DMS79 treated with DMSO at 0.1 percent for 48 hours (cell line): ENCODE measurements around the gene OR5P2.
"Not testable (repeated sequence)": the region's sequence is repeated elsewhere in the genome, so short reads cannot be mapped to it uniquely, and the experiment has no call there.

Experiments used
- DNase-seq: peaks from one replicate; lab custom pipeline; 2025; lab: John Stamatoyannopoulos, UW

Gene OR5P2, protein sequence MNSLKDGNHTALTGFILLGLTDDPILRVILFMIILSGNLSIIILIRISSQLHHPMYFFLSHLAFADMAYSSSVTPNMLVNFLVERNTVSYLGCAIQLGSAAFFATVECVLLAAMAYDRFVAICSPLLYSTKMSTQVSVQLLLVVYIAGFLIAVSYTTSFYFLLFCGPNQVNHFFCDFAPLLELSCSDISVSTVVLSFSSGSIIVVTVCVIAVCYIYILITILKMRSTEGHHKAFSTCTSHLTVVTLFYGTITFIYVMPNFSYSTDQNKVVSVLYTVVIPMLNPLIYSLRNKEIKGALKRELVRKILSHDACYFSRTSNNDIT

DNA sequence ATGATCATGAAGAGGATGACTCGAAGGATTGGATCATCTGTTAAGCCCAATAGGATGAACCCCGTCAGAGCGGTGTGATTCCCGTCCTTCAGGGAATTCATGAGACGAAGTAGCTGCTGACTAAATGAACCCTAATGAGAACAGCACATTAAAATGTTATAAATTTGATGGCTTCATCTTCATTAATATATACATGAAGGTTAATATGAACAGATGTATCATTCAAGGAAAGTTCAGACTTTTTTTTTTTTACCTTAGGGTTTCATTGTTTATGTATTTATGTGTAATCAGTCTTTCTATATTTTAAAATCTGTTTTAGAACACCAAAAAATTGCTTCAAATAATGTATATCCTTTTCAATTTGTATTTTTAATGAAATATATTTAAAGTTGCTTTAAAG, at the start of gene OR5P2:
Gene OR5P2, minus strand, starts transcription at position 101 of the 400 bp plus-strand sequence. Its CDS starts 0 bp downstream, at position 101.
- no peak for DNase-seq

DNA sequence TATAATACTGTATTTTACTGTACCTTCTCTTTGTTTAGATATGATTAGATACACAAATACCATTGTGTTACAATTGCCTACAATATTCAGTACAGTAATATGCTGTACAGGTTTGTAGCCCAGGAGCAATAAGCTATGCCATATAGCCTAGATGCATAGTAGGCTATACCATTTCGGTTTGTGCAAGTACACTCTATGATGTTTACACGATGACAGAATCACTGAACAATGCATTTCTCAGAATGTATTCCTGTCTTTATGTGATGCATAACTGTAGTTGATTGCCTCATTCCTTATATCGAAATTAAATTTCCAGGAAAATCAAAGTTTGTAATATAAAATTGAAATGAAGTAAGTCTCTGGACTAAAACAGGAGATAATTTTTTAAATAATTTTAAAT, 49.3 kb upstream of the OR5P2 start:
- no peak for DNase-seq

DNA sequence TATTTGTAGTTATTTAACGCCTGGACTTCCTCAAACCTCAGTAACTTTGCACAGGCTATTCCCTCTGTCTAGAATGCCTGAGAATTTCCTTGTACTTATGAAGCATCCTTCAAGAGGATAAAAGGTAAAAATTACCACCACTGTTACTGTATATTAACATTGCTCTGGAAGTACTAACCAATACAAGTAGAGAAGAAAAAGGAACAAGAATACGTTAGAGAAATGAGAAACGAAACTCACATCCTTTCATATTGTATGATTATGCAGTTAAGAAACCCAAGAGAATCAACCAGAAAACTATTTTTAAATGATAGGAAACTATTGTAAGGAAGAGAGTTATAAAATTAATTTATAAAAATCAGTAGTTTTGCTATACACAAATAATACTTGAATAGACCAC, 48.2 kb upstream of the OR5P2 start:
- DNase-seq = no peak

DNA sequence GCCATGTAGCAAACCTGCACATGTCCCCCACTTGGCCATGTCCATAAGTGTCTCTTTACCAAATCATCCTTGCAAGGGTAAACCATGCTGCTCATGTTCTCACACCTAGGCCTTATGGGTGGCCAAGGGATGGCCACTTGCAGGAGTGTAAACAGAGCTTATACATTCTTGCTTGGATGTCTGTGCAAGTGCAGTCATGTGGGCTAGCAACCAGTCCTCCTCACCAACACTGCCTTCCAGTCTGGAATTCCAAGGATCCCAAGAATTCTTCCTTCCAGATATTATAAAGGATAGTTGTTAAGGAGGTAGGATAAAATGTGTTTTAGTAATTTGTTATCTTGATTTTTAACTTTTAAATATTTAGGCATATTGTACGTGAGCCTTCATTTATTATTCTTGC, 47.8 kb upstream of the OR5P2 start:
- no peak for DNase-seq

DNA sequence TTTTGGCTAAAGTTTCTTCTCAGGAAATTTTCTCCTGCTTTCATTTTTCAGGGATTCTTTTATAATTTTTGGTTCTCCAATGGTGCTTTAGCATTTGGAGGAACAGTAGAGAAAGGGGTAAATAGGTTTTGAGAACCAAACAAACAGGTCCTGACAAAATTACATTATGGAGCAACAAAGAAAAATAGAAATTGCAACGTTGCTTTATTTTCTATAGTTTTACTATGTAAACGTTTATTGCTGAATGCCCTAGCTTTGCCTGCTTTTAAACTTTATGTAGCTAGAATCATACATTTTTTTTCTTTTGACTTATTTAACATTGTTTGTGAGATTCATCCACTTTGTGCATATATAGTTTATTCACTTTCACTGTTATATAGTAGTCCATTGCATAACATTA, 43.8 kb upstream of the OR5P2 start:
- no peak for DNase-seq

DNA sequence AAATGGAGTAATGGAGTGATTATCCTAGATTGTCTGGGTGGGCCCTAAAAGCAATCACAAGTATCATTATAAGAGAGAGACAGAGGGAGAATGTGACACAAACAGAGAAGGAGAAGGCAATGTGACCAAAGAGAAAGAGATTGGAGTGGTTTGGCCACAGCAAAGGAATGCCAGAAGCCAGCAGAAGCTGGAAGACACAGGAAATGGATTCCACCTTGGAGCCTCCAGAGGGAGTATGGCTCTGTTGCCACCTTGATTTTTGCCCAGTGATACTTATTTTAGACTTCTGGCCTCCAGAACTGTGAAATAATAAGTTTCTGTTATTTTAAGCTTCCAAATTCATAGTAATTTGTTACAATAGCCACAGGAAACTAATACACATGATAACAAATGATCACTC, 36.8 kb upstream of the OR5P2 start:
- no peak for DNase-seq

DNA sequence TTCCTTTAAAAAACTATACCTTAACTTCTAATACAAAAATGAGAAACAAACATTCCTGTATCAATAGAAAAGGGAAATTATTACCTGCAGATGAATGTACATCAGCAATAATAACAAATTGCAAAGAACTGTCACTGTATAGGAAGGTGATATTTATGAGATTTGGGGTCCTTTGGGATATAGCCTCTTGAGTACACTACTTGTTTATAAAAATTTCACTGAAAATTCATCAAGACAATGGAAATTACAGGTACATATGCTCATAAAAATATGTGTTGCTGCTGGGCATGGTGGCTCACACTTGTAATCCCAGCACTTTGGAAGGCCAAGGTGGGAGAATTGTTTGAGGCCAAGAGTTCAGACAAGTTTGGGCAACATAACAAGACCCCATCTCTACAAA, 34.0 kb upstream of the OR5P2 start, which contains the start of gene OR5P3:
Gene OR5P3, minus strand, starts transcription at position 101 of the 400 bp plus-strand sequence.
- no peak for DNase-seq

DNA sequence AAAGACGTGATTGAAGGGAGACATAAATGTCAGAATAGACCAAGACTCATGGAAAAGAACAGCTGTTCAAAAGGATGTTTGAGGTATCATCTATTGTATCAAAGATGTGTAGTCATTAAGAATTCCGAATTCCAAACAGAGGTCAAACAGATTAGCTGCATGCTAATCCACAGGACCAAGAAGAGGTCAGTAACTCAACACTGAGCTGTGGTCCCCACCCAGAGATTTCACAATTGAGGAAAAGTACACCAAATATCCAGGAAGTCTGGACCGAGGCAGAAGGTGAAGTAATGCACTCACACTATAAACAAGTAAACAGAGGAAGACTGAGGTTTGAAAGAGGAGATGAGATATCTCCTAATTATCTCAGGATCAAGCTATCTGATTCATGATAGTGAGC, 29.6 kb upstream of the OR5P2 start:
- no peak for DNase-seq

DNA sequence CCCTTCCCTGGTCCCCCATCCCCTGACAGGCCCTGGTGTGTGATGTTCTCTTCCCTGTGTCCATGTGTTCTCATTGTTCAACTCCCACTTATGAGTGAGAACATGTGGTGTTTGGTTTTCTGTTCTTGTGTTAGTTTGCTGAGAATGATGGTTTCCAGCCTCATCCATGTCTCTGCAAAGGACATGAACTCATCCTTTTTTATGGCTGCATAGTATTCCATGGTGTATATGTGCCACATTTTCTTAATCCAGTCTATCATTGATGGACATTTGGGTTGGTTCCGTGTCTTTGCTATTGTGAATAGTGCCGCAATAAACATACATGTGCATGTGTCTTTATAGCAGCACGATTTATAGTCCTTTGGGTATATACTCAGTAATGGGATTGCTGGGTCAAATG, 23.7 kb upstream of the OR5P2 start:
- not testable (repeated sequence) for DNase-seq

DNA sequence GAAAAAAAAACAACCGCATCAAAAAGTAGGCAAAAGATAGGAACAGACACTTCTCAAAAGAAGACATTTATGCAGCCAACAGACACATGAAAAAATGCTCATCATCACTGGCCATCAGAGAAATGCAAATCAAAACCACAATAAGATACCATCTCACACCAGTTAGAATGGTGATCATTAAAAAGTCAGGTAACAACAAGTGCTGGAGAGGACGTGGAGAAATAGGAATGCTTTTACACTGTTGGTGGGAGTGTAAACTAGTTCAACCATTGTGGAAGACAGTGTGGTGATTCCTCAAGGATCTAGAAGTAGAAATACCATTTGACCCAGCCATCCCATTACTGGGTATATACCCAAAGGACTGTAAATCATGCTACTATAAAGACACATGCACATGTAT, 18.2 kb upstream of the OR5P2 start:
- DNase-seq = not testable (repeated sequence)

DNA sequence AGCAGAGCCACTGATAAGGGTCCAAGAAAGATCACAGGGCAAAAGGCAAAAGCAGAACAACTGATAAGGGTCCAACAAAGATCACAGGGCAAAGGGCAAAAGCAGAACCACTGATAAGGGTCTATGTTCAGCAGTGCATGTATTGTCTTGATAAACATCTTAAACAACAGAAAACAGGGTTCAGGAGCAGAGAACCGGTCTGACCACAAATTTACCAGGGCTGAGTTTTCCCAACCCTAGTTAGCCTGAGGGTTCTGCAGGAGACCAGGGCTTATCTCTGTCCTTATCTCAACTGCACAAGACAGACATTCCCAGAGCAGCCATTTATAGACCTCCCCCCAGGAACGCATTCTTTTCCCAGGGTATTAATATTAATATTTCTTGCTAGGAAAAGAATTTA, 13.6 kb upstream of the OR5P2 start:
- not testable (repeated sequence) for DNase-seq

DNA sequence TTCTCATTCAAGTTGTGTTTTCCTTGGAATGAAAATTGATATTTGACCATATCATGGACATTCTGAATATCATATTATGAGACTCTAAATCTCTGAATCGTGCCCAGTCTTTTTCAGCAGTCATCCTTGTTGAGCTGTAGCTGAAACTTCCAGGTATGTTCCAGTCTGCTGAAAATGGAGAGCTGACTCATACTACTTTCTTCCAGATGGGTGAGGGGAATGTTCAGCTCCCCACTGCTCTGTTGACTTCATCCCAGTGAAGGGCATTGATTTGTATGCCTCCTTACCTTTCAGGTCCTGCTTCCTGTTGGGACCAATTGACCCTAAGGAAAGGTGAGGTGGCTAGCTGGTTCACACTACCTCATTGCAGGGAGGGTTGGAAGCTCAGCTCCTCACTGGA, 3.5 kb downstream of the OR5P2 start:
- DNase-seq = no peak

DNA sequence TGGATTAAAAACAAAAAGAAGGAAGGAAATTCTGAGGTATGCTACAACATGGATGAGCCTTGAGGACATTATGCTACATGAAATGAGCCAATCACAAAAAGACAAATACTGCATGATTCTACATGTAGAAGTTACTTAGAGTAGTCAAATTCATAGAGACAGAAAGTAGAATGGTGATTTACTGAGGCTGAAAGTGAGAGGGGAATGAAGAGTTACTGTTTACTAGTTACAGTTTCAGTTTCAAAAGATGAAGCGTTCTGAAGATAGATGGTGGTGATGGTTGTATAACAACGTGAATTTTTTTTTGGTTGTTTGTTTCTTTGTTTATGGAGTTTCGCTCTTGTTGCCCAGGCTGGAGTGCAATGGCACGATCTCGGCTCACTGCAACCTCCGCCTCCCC, 9.5 kb downstream of the OR5P2 start:
- no peak for DNase-seq

DNA sequence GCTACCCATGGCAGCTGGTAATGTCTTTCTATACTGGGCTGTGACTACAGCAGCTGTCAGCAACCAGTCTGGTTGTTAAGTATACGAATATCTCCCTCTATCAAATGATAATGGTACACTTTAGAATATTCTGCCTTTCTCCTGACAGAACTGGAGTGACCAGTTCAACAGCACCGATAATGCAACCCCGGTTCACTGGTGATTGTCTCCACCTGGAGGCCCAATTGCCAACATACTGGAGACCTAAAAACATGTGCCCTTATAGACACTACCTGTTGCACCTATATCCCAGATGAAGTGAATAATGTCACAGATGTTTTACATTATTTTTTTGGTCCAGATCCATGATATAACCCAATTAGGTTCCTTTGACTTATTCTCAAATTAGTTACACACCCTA, 21.1 kb downstream of the OR5P2 start:
- no peak for DNase-seq

DNA sequence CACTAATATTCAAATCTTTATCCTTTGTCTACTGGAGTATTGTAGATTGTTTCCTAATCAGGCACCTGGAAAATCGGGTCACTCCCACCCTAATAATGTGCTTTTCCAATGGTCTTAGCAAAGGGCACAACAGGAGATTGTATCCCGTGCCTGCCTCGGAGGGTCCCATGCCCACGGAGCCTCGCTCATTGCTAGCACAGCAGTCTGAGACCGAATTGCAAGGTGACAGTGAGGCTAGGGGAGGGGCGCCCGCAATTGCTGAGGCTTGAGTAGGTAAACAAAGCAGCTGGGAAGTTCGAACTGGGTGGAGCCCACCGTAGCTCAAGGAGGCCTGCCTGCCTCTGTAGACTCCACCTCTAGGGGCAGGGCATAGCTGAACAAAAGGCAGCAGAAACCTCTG, 32.4 kb downstream of the OR5P2 start:
- not testable (repeated sequence) for DNase-seq

DNA sequence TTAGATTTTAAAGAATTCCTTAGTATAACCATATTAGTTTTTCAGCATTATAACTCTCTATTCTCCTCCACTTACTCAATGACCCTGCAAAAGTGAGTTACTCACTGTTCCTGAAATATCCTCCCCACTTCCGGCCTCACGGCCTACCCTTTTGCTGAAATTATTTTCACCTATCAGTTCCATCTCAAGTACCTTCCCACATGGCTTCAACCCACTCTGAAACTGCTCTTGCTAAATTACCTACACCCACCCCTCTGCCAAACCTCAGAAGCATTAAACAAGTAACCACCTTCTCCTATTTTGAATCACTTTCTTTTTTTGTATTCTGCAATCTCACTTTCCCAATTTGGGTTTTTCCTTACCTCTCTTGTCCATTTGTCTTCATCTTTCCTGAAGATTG, 37.7 kb downstream of the OR5P2 start:
- no peak for DNase-seq

DNA sequence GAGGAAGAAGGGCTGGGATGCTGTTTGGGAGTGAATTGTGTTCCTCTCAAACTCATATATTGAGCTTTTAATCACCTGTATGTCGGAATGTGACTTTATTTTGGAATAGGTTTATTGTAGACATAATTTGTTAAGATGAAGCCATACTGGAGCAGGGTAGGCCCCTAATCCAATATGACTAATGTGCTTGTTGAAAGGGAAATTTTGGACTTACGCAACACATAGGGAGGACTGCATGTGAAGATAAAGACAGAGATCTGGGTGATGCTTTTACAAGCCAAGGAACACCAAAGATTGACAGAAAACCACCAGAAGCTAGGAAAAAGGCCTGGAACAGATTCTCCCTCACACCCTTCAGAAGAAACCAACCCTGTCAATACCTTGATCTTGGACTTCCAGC, 47.3 kb downstream of the OR5P2 start:
- DNase-seq = no peak
